ENCODE data around the gene TMPRSS3. TPM values are rescaled to one million over a fixed set of nuclear protein-coding genes. Genes with fewer than 3 reads are reported as not detected.

The TMPRSS3 gene
- total RNA-seq, 1 donor from 2014 or later, result not detected

- no peaks in the 10 kb centered on the region for H3K27me3 ChIP-seq
- TF ChIP-seq EZH2phosphoT487 (IDR thresholded peaks at IDR 0.05) (no peak), CTCF (IDR thresholded peaks at IDR 0.05) (peak; percentile 29)
- H3F3A ChIP-seq (ENCODE audit: low read depth), result no peaks in the 10 kb centered on the region
- H3K79me2 ChIP-seq (ENCODE audit: low read depth), result no peaks in the 10 kb centered on the region
- Mint-ChIP-seq H3K27ac (no peak overlapping the region), H3K36me3 (no peaks in the 10 kb centered on the region), H3K4me1 (peaks cover 26% of the 10 kb centered on the region), H3K9me3 (peaks cover 3% of the 10 kb centered on the region), H3K4me3 (no peak overlapping the region), H3K27me3 (ENCODE audit: insufficient read depth, low read depth) (peaks cover 10% of the 10 kb centered on the region)
- peaks cover 4% of the 10 kb centered on the region for H3K4me1 ChIP-seq
- no peak overlapping the region for H2AFZ ChIP-seq (replicated peaks)
- no peaks in the 10 kb centered on the region for H3K36me3 ChIP-seq
- no peaks in the 10 kb centered on the region for H3K9me3 ChIP-seq (ENCODE audit: low read depth)
- peak; percentile 15 for DNase-seq (ENCODE audit: low spot score)
- H3K4me3 ChIP-seq, result no peak overlapping the region
- no peak overlapping the region for H3K4me2 ChIP-seq
- no peak overlapping the region for H3K9ac ChIP-seq
- H4K20me1 ChIP-seq (ENCODE audit: low read depth), result no peaks in the 10 kb centered on the region
- H3K27ac ChIP-seq, result no peak overlapping the region
Measured at GRCh38 chr21:42369821-42370220, 26.0 kb downstream of the TMPRSS3 start.

DNA sequence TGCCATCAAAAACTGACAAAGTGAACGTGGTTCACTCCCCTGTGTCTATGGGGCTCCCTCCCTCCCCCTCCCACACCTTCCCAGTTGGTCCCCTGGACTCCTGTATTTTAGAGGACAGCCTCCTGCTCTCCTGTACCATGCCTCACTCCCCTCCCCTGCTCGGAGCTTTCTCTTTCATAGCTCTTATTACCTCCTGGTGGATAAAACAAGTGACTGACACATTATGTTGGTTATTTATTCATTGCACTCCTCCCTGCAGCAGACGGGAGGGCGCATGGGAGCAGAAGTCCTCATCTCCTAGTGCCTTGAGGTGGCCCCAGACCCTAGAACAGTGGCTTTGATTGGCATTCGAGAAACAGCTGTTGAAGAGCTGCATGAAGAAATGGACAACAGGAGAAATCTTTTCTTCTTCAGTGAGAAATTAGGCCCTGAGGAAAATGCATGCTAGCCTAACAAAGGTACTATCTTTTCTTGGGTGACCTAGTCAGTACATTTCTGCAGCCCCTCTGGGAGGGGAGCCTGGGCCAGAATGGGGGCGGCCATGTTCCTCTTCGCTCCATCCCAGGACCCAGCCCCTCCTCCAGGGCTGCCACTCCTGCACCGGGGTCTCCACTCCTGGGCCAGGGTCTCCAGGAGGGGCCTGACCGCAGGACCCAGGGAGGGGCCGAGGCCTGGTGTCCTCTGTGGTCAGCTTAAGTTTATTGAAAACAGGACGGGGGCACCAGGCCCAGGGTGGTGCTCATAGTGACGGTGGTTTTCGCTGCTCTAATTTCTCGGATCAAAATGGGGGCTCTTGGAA is 28.3 kb downstream of the TMPRSS3 start:
- Histone ChIP-seq H3K4me3 (no peak overlapping the region), H3K4me1 (no peaks in the 10 kb centered on the region), H4K20me1 (ENCODE audit: low read depth) (no peaks in the 10 kb centered on the region), H3K79me2 (ENCODE audit: low read depth) (no peaks in the 10 kb centered on the region), H3K9ac (no peak overlapping the region), H3F3A (ENCODE audit: low read depth) (no peaks in the 10 kb centered on the region), H3K4me2 (no peak overlapping the region), H2AFZ (replicated peaks) (no peak overlapping the region), H3K27ac (no peak overlapping the region), H3K36me3 (no peaks in the 10 kb centered on the region), H3K27me3 (no peaks in the 10 kb centered on the region), H3K9me3 (ENCODE audit: low read depth) (no peaks in the 10 kb centered on the region)
- Mint-ChIP-seq H3K4me1 (peaks cover 23% of the 10 kb centered on the region), H3K4me3 (no peak overlapping the region), H3K9me3 (peaks cover 3% of the 10 kb centered on the region), H3K27me3 (ENCODE audit: insufficient read depth, low read depth) (peaks cover 13% of the 10 kb centered on the region), H3K27ac (peak overlapping the region; percentile 91), H3K36me3 (no peaks in the 10 kb centered on the region)
- TF ChIP-seq EZH2phosphoT487 (IDR thresholded peaks at IDR 0.05) (no peak), EZH2 (IDR thresholded peaks at IDR 0.05) (no peak), CTCF (IDR thresholded peaks at IDR 0.05) (no peak)
- DNase-seq (ENCODE audit: low spot score), result no peak

- H4K20me1 ChIP-seq (ENCODE audit: low read depth), result no peaks in the 10 kb centered on the region
- TF ChIP-seq EZH2 (IDR thresholded peaks at IDR 0.05) (no peak), EZH2phosphoT487 (IDR thresholded peaks at IDR 0.05) (no peak), CTCF (IDR thresholded peaks at IDR 0.05) (no peak)
- H3K79me2 ChIP-seq (ENCODE audit: low read depth), result no peaks in the 10 kb centered on the region
- no peaks in the 10 kb centered on the region for H3F3A ChIP-seq (ENCODE audit: low read depth)
- Mint-ChIP-seq H3K36me3 (no peaks in the 10 kb centered on the region), H3K27ac (peak within 1 kb of the TSS; percentile 91), H3K4me3 (no peak within 1 kb of the TSS), H3K27me3 (ENCODE audit: insufficient read depth, low read depth) (peaks cover 22% of the 10 kb centered on the region), H3K9me3 (peaks cover 3% of the 10 kb centered on the region), H3K4me1 (peaks cover 34% of the 10 kb centered on the region)
- H3K4me1 ChIP-seq, result no peaks in the 10 kb centered on the region
- DNase-seq (ENCODE audit: low spot score), result no peak
- H3K36me3 ChIP-seq, result no peaks in the 10 kb centered on the region
- H3K27ac ChIP-seq, result no peak within 1 kb of the TSS
- H3K9me3 ChIP-seq (ENCODE audit: low read depth), result no peaks in the 10 kb centered on the region
- no peak within 1 kb of the TSS for H3K4me2 ChIP-seq
- no peak within 1 kb of the TSS for H3K9ac ChIP-seq
- H2AFZ ChIP-seq (replicated peaks), result no peak within 1 kb of the TSS
- H3K4me3 ChIP-seq, result no peak within 1 kb of the TSS
- no peaks in the 10 kb centered on the region for H3K27me3 ChIP-seq
Measured at GRCh38 chr21:42366292-42367010, 29.4 kb downstream of the TMPRSS3 start, which contains the start of gene TFF1. Gene TFF1 (minus strand): TSS chr21:42366535. CDS start chr21:42366495, 40 bp downstream.

All from neural progenitor cell (in vitro differentiated cells).